Ovary (tissue), 9 donors: ENCODE results near the gene CCR3. TPM values are rescaled to one million over a fixed set of nuclear protein-coding genes. Genes with fewer than 3 reads are reported as not detected.

ENCODE experiments used
- DNase-seq, 5 donors: peaks; one replicate each; pipeline ENCODE4 v3.0.0-alpha.2; 2019 to 2020
- H3K27ac ChIP-seq, 2 donors: fragments of 200-600 bp; one replicate each; pipeline versions ENCODE4 v1.5.1 to v1.8.0; 2019 to 2022
- H3K27me3 ChIP-seq: fragments of 200-600 bp; one replicate; pipeline ENCODE4 v1.8.0; 2022
- H3K36me3 ChIP-seq: fragments of 200-600 bp; sonication (generic); one replicate; pipeline ENCODE4 v1.5.1; 2019
- H3K4me1 ChIP-seq: one replicate; pipeline ENCODE4 v1.8.1; 2013; ENCODE audit warnings: mild to moderate bottlenecking, moderate library complexity; ENCODE audit not compliant: insufficient read depth
- H3K4me3 ChIP-seq: fragments of 200-600 bp; sonication (generic); one replicate; pipeline ENCODE4 v1.5.1; 2017
- H3K9me3 ChIP-seq, 2 donors: fragments of 200-600 bp in 1 of 2; sonication (generic) in 1 of 2; one replicate each; pipeline versions ENCODE4 v1.5.1 to v1.8.1; 2013 to 2019; ENCODE audit warnings: mild to moderate bottlenecking in 1 of 2, moderate library complexity in 1 of 2
- CTCF ChIP-seq, 3 donors: fragments of 450-650 bp in 2 of 3; fragments of 200-600 bp in 1 of 3; IDR thresholded peaks; one replicate each; pipeline versions ENCODE4 v1.5.1 to v1.8.0; 2016 to 2022; ENCODE audit warnings: antibody characterized with exemption in 3 of 3, mild to moderate bottlenecking in 1 of 3
- EP300 ChIP-seq: sonication (generic); formaldehyde crosslinking; IDR thresholded peaks from one replicate; pipeline ENCODE4 v1.6.1; 2017; ENCODE audit warnings: antibody characterized with exemption
- POLR2A ChIP-seq: fragments of 450-650 bp; IDR thresholded peaks from one replicate; pipeline ENCODE4 v1.6.1; 2017; ENCODE audit warnings: antibody characterized with exemption, mild to moderate bottlenecking, moderate library complexity
- WGBS, 3 donors: extraction: QIAGEN DNeasy Blood & Tissue Kit in 1 of 3; methylation state at CpG; one replicate each; pipeline versions ENCODE4 v1.1.5 to v1.1.7; 2013 to 2017; 5-methylcytosine and 5-hydroxymethylcytosine counted together
- intact Hi-C, 4 donors: fragments of 100-400 bp; cut with DNase I; formaldehyde crosslinking; loops; one replicate each; pipeline versions ENCODE4 v1.11.0 to v1.15.1; 2022 to 2023
- polyA plus RNA-seq, 2 donors: library from polyadenylated mRNA; stranded (reverse); fragments of 200-250 nt in 1 of 2; fragments of 350-450 nt in 1 of 2; fragmentation: Illumina TruSeq in 1 of 2; extraction: RNeasy Lipid Tissue Mini Kit (QIAGEN cat#74804) in 1 of 2; gene quantifications; one replicate each; pipeline ENCODE4 v1.2.3, GENCODE V29; 2013 to 2014
- total RNA-seq, 7 donors: library from RNA; depleted of rRNA in 2 of 7; stranded (reverse); fragments of >200 nt in 2 of 7; fragmentation: NEBNext Ultra II Directional in 3 of 7; extraction: Animal tissue kit (Norgen Biotek cat#: 25700) in 3 of 7; gene quantifications; one replicate each; pipeline versions ENCODE4 v1.1.0 to v1.2.4, GENCODE V29; 2016 to 2023
- donor health status: DM: no; HTN: no; CAD: no; lungs with moderate emphysema.
- donor health status: DM: no; HTN: no; CAD: no.
- donor health status: Bipolar disorder and iron deficiency.
- donor health status: DM: yes; HTN: yes; CAD: no.
- donor health status: DM: no; HTN: no; CAD: no.
- donor health status: DM: yes; HTN: yes; CAD: no.

Gene CCR3
- total and polyA plus RNA-seq, 9 donors, result not detected

- H3K4me1 ChIP-seq, result no peaks in the 10 kb centered on the region
- DNase-seq, result no peak
- no peak overlapping the region for H3K27ac ChIP-seq
- H3K4me3 ChIP-seq, result no peak overlapping the region
- no peaks in the 10 kb centered on the region for H3K36me3 ChIP-seq
- H3K27me3 ChIP-seq, result no peaks in the 10 kb centered on the region
- WGBS, 3 donors, result 62 to 84% (median 68%) methylated on average over 2 of the region's 2 CpGs
- H3K9me3 ChIP-seq, result no peaks in the 10 kb centered on the region
- no peak for TF ChIP-seq CTCF (IDR thresholded peaks at IDR 0.05)
- TF ChIP-seq EP300, result no peak
- no peak for TF ChIP-seq POLR2A
- intact Hi-C loops, result no loop called here
Measured at GRCh38 chr3:46239952-46240351, 2.3 kb upstream of the CCR3 start.

- no peak for DNase-seq
- Histone ChIP-seq H3K4me1 (no peaks in the 10 kb centered on the region), H3K27me3 (no peaks in the 10 kb centered on the region), H3K27ac (no peak overlapping the region), H3K36me3 (no peaks in the 10 kb centered on the region), H3K4me3 (no peak overlapping the region), H3K9me3 (no peaks in the 10 kb centered on the region)
- no peak for TF ChIP-seq EP300
- TF ChIP-seq CTCF (IDR thresholded peaks at IDR 0.05), result no peak
- TF ChIP-seq POLR2A, result no peak
- intact Hi-C loops, result no loop called here
- 65 to 74% (median 71%) methylated on average over 2 of the region's 2 CpGs for WGBS, 3 donors
Measured at GRCh38 chr3:46243560-46243959, 1.3 kb downstream of the CCR3 start.

- H3K4me3 ChIP-seq, result no peak overlapping the region
- intact Hi-C loops, result no loop called here
- DNase-seq, result no peak
Measured at GRCh38 chr3:46245146-46245545, 2.9 kb downstream of the CCR3 start.

GRCh38 chr3:46252980-46253379 is 10.7 kb downstream of the CCR3 start:
- Histone ChIP-seq H3K9me3 (no peaks in the 10 kb centered on the region), H3K27ac (no peak overlapping the region), H3K27me3 (no peaks in the 10 kb centered on the region), H3K4me3 (no peak overlapping the region), H3K36me3 (no peaks in the 10 kb centered on the region), H3K4me1 (no peaks in the 10 kb centered on the region)
- intact Hi-C loops, result no loop called here
- DNase-seq, result no peak
- no peak for TF ChIP-seq CTCF (IDR thresholded peaks at IDR 0.05)
- TF ChIP-seq POLR2A, result no peak
- TF ChIP-seq EP300, result no peak
- 30 to 36% (median 32%) methylated on average over 1 of the region's 1 CpG for WGBS, 3 donors

More at GRCh38 chr3:46245146-46245545, 2.9 kb downstream of the CCR3 start:
- TF ChIP-seq EP300 (no peak), POLR2A (no peak), CTCF (IDR thresholded peaks at IDR 0.05) (no peak)
- Histone ChIP-seq H3K27ac (no peak overlapping the region), H3K27me3 (no peaks in the 10 kb centered on the region), H3K9me3 (no peaks in the 10 kb centered on the region), H3K4me1 (no peaks in the 10 kb centered on the region), H3K36me3 (no peaks in the 10 kb centered on the region)
- WGBS, 3 donors, result 64 to 71% (median 68%) methylated on average over 3 of the region's 3 CpGs

- no peak for TF ChIP-seq POLR2A
- no peak for TF ChIP-seq CTCF (IDR thresholded peaks at IDR 0.05)
- no peak for TF ChIP-seq EP300
- Histone ChIP-seq H3K4me1 (no peaks in the 10 kb centered on the region), H3K27ac (no peak overlapping the region), H3K27me3 (no peaks in the 10 kb centered on the region), H3K9me3 (no peaks in the 10 kb centered on the region), H3K4me3 (no peak overlapping the region), H3K36me3 (no peaks in the 10 kb centered on the region)
- intact Hi-C loops, result no loop called here
- 83 to 91% (median 84%) methylated on average over 2 of the region's 2 CpGs for WGBS, 3 donors
- no peak for DNase-seq
Measured at GRCh38 chr3:46258525-46258924, 16.3 kb downstream of the CCR3 start.
